GM23248 (cell line): ENCODE results near the gene CDH13.

ENCODE experiments used
- EZH2 ChIP-seq: fragments of 200-600 bp; sonication (generic); IDR thresholded peaks from 2 replicates; pipeline ENCODE4 v1.6.1; 2018; ENCODE audit warnings: antibody characterized with exemption, mild to moderate bottlenecking; ENCODE audit not compliant: insufficient read depth, poor library complexity, severe bottlenecking
- EZH2phosphoT487 ChIP-seq: fragments of 200-600 bp; sonication (generic); IDR thresholded peaks from 2 replicates; pipeline ENCODE4 v1.6.1; 2018; ENCODE audit warnings: antibody characterized with exemption, moderate library complexity, mild to moderate bottlenecking, low read depth; ENCODE audit not compliant: insufficient read depth

DNA sequence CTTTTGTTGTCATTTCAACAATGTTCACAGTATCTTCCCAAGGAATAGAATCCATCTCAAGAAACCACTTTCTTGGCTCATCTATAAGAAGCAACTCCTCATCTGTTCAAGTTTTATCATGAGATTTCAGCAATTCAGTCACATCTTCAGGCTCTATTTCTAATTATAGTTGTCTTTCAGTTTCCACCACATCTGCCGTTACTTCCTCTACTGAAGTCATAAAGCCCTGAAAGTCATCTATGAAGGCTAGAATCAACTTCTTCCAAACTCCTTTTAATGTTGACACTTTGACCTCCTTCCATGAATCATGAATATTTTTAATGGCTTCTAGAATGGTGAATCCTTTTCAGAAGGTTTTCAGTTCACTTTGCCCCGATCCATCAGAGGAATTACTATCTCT is 102.1 kb downstream of the CDH13 start:
- TF ChIP-seq EZH2phosphoT487 (no peak), EZH2 (no peak)
